NCI-H187 (cell line): ENCODE results near the gene CACNA2D1.

Source experiments
- DNase-seq, 2 experiments: peaks; one replicate each; lab custom pipeline; 2025; lab: John Stamatoyannopoulos, UW

Gene CACNA2D1

DNA sequence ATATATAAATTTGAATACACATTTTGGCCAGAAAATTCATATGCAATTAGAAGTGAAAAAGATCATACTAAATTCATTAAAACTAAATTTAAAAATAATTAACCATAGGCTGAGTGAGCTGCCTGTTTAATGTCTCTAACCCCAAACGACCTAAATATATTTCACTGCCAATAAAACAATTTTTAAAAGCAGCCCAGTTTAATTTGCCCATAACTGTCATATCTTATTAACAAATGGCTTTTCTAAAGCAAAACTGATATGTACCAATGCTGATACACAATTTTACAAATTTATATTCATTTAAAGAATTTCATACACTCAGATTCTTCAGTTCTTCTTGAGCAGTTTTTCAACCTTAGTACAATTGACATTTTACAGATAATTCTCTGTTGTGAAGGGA is 99.9 kb downstream of the CACNA2D1 start:
- no peak for DNase-seq

DNA sequence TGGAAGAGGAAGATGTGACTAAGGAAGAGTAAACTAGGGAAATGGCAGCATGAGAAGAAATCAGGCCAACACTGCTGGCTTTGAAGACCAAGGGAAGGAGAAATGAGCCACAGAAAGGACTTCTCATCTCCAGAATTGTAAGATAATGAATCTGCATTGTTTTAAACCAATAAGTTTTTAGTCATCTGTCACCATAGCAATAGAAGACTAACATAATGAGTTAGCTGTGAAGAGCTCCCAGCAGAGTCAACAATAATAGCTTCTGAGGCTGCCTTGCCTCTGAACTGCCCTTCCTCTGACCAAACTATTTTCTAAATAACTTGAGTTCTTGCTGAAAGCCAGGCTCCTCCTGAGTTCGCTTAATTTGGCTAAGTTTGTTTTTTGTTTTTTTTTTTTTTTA is 103.6 kb downstream of the CACNA2D1 start:
- no peak for DNase-seq

DNA sequence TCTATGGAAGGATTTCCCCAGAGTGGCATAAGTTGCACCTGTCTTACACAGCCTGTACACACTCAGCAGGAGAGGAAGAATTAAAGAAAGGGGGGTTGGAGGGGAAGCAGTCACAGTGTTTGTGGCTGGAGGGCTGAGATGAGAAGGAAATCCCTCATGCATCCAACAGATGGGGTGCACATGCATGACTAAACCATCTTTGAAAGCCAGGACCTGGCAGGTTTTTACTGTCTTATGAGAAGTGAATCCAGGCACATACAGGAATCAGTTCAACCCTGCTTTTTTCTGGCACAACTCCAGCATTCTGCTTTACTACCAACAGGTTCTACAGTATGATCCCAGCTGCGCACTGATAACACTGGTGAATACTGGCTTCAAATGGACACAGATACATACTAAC is 107.7 kb downstream of the CACNA2D1 start:
- DNase-seq = peak; percentile 93 to 94

DNA sequence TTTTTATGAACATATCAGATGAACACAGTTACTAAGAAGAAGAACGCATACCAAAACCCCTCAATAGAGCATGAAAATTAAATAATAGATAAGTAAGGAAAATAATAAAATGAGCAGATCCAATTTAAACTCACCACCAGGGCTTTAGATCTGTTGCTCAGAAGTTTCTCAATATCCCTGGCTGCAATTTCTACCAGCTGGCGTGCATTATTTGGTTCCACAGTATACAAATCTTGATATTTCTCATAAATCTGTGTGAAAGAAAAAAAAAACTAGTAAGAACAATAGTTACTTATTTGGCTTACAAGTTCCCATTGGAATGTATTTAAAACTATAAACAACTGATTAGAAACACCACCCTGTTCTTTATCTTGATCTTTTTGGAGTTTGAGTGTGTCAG is 108.6 kb downstream of the CACNA2D1 start:
- no peak for DNase-seq

DNA sequence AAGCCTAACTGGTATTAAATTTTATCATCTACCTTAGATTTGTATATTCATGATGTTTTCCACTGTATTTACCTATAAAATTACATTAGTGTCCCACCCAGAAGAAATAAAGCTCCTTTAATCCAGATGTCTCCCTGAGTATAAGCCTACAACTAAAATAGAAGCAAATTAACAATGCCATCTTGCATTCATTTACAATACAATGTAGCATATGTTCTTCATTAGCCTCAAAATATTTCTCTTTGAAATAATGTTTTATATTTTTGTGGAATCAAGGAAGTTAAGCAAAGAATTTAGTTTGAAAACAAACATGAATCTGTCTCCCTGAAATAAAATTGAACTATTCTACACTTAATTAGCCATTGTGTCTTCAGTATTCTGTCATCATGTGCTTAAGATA is 112.3 kb downstream of the CACNA2D1 start:
- DNase-seq = no peak

DNA sequence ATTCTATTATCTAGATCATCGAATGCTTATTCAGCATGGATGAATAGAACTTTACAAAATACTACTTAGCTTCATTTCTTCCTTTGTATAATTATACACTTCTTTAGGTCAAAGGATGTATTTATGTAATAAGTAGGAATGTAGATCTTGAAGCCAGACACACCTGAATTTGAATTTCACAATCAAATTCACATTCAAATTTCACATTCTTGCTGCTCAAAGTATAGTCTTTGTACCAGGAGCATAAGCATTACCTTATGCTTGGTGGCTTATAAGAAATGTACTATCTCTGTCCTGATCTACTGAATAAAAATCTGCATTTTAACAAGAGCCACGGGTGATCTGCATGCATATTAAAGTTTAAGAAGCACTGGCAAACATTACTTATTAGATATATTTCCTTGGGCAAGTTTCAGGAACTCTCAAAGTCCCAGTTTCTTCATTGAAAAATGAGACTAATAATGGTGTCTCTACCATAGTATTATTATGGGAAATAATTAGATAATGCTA is 112.8 kb downstream of the CACNA2D1 start:
- DNase-seq = no peak

DNA sequence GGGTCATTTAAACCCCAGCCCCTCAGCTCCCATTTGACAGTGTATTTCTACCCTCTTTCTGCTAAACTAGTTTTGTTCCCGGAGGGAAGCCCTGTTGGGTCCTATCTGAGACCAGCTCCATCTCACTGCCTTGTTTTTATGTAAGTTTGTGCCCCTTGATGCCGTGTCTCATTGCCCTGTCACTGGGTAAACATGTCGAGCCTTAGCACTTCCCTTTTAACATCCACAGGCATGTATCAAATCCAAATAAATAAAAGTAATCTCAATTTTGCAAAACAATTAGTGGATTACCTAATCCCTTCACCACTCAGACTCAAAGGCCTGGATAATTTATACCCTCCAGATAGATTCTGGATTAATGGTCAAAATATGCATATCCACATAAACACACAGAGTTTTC is 115.7 kb downstream of the CACNA2D1 start:
- no peak for DNase-seq

DNA sequence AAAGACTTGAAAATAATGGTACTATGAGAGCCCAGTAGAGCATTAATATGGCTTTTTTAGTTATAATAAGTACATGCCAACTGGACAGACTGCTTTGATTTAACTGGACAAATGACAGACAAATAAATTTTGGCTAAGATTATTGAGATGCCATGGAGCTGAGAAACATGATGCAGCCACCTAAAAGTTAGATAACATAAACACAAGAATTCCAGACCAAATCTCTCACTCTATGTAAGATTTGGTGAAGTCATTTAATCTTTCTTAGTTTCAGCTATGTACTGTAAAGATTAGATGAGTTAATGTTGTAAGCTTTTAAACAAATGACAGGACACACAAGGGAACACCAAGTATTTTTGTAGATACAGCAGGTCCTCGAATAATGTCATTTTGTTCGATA is 118.2 kb downstream of the CACNA2D1 start:
- no peak for DNase-seq

DNA sequence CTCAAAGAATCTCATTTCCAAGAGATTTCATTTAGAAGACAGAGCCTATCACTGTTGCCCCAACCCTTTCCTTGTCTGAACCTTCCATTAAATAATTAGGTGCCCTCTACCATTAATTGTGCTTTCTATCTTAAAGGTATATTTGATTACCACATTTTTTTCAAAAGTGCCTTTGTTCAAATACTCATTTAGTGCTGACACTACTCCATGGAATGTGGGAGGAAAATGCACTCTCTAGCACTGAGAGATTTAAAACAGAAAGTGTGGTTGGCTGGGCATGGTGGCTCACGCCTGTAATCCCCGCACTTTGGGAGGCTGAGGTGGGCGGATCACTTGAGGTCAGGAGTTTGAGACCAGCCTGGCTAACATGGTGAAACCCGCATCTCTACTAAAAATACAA is 119.8 kb downstream of the CACNA2D1 start:
- DNase-seq = no peak

DNA sequence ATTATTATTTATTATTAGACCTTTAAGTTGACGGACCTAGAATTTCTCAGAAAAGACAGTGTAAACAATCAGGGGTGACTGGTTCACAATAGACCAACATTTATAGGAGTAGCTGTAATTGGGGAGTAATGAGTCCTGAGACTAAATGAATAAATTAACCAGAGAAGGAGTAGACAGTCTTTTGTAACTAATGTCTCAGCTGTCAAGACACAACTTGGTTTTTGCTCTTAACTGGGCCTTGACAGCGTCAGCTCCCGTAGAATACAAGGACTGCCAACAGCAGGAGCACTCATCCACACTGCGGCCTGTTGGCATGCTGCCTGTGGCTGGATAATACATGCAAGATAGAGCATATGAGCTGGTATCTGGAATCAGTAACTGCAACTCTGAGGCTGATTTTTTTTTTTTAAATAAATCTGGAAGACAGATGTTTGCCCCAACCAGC is 123.9 kb downstream of the CACNA2D1 start:
- no peak for DNase-seq

DNA sequence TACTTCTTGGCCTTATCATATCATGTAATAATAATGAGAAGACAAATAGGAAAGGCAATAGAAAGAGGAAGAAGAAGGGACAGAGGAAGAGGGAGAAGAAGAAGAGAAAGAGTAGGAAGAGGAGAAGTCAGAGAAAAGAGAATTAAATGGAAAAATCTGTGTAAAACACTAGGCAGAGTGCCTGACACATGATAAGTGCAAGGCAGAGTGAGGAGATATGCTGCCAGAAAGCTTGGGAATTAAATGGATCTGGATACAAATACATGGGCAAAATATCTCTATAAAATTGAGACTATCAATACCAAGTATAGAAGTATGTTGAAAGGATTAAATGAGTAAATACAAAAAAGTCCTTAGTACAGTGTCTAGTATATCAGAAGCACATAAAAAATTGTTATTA is 124.8 kb downstream of the CACNA2D1 start:
- no peak for DNase-seq

DNA sequence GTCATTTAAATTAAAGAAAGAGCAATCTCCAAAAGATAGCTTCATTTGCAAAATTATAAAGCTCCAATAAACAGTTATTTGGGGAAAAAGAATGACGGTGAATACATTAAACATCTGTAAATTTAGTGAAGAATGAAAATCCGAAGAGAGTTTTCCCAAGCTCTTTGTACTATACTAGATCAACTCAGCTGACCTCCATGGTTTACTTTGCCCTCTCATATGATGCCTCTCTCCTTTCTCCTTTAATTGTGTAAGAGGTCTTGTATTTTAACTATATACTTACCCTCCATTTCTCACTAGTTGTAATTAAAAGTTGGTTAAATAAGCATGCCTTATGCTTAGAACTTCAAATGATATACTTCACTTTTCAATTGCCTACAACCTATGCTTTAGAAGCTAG is 125.8 kb downstream of the CACNA2D1 start:
- DNase-seq = no peak

DNA sequence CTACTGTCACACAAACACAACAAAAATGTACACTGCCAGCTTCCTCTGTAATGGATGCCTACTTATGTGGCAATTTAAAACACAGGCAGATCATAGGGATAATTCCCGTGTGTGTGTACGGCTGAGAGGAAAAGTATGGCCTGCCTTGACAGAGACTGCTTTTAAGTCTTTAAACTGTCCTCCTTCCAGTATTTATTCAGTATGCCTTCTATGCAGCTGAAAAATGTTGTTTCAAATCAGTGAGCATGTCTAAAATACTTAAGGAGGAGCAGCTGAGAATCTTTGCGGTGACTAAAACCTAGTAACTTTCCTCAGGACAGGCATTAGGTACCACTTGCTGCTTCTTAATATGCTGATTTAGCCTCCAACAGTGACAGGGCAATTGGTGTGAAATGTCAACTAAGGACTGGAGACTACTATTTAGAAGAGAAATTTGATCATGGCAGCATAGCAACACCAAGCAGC is 126.3 kb downstream of the CACNA2D1 start:
- DNase-seq = no peak

DNA sequence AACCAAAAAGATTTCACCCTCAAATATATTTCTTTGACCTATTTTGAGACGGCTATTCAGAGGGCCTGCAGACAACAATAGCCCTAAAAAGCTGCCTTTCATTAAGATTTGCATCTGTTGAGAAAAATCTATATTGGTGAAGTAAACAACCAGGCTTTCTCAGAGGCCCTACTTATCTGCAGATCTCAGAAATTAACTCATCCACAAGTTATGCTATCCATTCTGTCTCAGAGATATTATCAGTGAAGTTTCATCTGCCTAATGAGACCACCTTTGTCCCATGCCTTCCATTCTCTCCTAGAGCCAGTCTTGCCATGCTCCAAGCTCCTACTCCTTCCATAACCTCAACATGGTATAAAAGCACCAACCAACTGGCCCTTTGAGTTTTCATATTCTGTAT is 130.3 kb downstream of the CACNA2D1 start:
- no peak for DNase-seq

DNA sequence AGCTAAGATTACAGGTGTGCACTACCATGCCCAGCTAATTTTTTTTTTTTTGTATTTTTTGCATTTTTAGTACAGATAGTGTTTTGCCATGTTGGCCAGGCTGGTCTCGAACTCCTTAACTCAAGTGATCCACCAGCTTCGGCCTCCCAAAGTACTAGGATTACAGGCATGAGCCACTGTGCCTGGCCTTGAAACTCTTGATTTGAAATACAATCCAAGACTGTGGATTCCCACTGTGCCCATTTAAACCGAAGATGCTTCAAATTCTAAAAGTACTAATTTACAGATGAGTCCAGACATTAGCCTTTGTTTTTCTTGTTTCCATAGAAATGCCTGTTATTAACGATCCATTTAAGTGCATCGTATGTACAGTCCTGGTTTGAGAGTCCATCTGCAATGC is 130.9 kb downstream of the CACNA2D1 start:
- no peak for DNase-seq

DNA sequence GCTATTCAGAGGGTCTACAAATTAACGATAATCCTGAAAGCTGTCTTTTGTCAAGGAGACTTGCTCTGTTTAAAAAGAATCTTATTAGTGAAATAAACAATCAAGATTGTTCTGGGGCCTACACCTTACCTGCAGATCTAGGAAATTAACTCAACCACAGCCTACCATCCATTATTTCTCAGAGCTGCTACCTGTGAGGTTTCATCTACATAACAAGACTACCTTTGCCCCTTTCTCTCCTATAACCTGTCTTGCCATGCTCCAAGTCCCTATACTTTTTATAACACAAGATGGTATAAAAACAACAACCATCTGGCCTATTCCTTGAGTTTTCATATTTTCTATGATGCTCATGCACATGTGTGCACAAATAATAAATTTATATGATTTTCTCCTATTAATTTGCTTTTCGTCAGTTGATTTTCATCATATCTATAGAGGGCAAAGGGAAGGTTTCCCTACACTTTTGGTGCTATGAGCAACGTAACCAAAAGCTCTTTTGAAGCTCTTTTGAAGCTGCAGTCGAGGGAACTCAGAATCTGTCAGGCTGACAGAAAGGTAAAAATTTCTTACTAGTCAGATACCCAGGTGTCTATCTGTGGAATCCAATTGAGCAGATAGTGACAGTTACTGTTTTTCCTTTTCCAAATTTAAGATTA is 138.1 kb downstream of the CACNA2D1 start:
- DNase-seq = no peak

DNA sequence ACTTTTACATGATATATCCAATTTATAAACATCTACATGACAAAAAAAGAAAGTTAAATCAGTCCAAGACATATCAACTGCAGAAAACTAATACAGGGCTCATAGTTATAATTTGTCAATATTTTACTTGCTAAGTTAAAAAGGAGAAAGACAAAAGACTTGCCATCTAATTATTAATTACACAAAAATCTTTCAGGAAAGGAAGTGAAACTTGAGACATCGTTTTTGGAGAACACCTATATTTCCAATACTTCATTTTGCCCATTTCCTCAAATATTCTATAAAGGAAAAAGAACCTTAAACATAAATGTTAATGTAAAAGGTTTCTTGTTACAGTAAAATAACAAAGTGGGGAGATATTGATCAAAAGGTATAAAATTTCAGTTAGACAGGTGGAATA is 148.7 kb downstream of the CACNA2D1 start:
- no peak for DNase-seq

DNA sequence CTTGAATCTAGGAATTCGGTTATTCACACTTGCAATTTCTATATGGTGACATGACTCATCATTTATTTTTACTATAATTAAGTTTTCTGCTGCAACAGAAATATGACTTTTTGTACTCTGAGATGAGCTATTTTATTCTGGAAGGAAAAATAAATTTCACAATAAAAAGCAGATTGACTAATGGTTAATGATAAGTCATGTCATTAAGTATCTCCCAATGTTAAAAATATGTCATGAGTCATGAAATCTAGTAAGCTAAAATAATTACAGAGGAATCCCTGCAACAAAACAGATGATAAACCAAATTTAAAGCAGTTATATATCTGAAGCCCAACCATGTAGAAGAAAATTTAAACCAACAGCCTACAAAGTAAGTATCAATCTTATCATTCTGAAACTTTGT is 149.2 kb downstream of the CACNA2D1 start:
- no peak for DNase-seq

DNA sequence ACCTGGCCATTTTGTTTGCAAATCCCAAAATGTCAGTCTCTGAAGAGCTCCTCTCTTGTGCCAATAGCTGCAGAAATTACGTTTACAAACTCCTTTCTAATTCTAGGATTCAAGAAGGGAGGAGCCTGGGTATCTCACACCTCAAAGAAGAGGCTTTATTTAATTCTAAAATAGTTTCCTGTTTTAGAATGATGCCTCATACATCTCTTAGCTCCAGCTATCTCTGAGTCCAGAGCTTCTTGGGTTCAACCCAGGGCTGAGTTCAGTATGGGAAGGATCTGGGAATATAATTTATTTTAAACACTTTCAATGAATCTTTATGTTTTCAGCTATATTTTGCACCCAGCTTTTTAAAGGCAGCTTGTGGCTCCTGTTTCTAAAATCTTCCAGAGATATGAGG is 150.1 kb downstream of the CACNA2D1 start:
- DNase-seq = no peak

DNA sequence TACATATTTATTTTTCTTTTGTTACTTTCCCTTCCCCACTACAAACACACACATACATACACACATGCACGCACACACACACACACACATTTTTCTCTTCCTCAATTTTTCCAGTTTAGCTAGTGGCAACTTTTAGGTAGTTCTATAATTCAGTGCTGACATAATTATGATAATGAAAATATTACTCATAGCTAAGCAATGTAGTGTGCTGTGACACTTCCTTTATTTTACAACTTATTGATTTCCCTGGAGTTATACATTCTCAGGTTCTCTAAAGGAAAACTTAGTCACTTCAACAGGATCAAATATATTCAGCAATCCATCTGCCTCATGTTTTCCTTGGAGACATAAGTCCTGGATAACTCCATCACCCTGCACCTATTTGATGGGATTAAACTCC is 151.6 kb downstream of the CACNA2D1 start:
- DNase-seq = no peak

DNA sequence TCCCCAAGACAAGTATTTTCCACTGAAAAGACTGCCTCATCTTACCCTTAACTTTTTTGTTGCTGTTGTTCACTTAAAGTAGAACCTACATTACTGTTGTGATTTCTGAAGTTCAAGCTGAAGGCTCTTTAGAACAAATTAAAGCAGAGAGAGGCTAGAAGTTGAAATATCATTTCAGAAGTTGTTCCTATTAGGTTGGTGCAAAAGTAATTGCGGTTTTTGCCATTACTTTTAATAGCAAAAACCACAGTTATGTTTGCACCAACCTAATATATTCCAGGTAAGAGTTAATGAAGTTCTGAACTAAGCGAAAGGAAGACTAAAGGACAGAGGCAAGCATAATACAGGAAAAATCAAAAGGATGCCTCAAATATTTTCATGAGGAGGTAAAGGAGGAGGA is 153.7 kb downstream of the CACNA2D1 start:
- DNase-seq = no peak

DNA sequence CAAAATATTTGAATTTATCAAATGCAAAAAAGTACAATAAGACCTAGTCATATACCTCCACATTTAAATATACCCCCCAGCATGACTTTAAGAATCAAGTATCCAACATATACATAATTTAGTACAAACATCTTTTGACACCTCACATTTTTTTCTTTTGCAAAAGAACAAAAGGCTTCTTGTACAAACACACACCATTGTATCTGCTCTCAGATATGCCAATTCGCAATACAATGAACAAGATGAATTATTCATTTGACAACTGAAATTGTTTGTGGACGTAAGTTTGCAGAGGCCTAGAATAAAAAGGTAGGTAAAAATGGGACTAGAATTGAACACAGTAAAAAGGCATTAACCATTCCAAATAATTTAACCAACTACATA is 154.4 kb downstream of the CACNA2D1 start:
- DNase-seq = no peak

DNA sequence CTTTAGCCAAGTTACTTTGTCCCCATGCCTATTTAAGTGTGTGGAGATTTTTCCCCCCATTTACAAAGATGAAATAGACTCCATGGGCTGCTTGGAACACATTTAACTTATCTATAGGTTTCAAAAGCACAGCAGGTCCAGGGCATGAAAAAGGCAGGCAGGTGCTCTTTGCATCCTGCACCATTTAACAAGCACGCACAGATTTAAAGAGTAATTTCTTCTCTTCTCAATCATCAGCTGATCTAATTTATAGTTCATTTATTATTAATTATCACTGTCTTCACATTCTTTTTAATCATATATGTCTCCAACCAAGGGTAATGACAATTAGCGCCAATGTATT is 156.8 kb downstream of the CACNA2D1 start:
- no peak for DNase-seq

DNA sequence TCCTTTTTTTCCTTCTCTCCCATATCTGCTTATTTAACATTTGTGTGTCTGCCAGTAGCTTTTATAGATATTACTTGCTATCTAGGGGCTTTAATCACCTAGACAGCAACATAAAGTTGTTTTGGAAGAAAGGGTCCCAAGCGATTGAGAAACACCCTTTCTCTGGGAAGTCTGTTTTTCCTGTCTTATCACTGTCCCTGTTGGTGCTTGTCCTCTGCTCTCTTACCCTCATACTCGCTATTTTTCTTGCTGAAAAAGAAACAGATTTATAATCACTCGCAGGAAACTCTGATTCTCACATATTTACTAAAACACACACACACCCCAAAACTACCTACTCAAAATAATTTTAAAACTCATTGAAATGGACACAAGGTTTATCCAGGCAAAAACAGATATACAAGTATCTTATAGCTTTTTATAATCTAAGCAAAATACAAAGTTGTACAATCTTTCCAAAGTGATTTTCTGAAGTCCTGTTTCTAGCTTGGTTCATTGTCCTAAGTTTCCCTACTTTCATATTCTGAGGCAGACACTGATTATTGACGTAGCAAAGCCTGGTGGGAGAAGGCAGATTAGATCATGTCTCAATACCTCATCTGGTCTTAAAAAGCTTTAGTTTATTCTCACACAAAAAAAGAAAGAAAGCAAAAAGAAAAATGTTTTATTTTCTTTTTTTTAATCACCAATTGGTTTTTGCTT is 157.3 kb downstream of the CACNA2D1 start:
- no peak for DNase-seq
